GM12891 (cell line): Measurements from ENCODE around the gene TCHH.

Source experiments
- POLR2A ChIP-seq: IDR thresholded peaks from 2 replicates; pipeline ENCODE4 v1.6.1; 2011; ENCODE audit warnings: low read depth, low read length, control low read depth
- POLR2AphosphoS5 ChIP-seq: IDR thresholded peaks from 2 replicates; pipeline ENCODE4 v1.6.1; 2011; ENCODE audit warnings: low read depth, low read length, control low read depth
- SPI1 ChIP-seq: IDR thresholded peaks from 2 replicates; pipeline ENCODE4 v1.6.1; 2011; ENCODE audit warnings: low read depth, low read length, control low read depth
- TAF1 ChIP-seq: IDR thresholded peaks from 2 replicates; pipeline ENCODE4 v1.6.1; 2011; ENCODE audit warnings: low read depth, low read length, control low read depth

DNA sequence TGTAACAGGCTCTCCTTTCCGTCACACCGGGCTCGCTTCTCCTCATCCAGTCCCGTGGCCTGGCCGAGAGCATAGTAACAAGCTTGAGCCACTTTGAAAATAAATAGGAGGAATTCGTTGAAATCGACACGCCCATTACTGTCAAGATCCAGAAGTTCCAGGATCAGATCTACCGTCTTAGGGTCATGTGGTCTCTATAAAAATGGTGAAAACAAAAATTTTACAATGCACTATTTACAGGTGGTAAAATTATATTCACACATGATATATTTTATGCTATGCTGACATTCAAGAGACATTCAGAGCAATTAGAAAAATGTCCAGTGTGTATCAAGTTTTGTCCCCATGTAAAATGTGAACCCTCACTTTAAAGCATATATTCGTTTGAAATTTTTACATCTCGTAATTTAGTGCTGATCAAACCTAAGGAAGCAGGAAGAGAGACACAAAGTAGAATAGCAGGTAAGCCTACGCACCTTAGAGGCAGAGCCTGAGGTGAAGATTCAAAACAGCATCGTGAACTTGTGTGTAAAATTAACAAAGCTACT is 2.3 kb downstream of the TCHH start:
- TF ChIP-seq SPI1 (no peak), POLR2A (no peak), POLR2AphosphoS5 (no peak), TAF1 (no peak)
